Measurements from ENCODE around the gene CERT1.

GRCh38 chr5:75446068-75446467, 65.4 kb downstream of the CERT1 start:
- TF ChIP-seq CTCF (tag by site-specific recombination; IDR thresholded peaks at IDR 0.05) (no peak), ZBTB8A (tag by site-specific recombination; IDR thresholded peaks at IDR 0.05) (no peak), GFI1B (tag by site-specific recombination; IDR thresholded peaks at IDR 0.05) (no peak), ZNF48 (tag by site-specific recombination; IDR thresholded peaks at IDR 0.05) (no peak), ZNF133 (tag by site-specific recombination; IDR thresholded peaks at IDR 0.05) (no peak), ZNF449 (tag by site-specific recombination; IDR thresholded peaks at IDR 0.05) (no peak), ZBTB17 (tag by site-specific recombination; IDR thresholded peaks at IDR 0.05) (no peak), ZBTB11 (tag by site-specific recombination; conservative IDR thresholded peaks at IDR 0.05; ENCODE audit: low read depth) (no peak), ZNF560 (tag by site-specific recombination; IDR thresholded peaks at IDR 0.05; ENCODE audit: borderline replicate concordance) (no peak), REST (tag by site-specific recombination; IDR thresholded peaks at IDR 0.05) (no peak), ZNF266 (tag by site-specific recombination; IDR thresholded peaks at IDR 0.05; ENCODE audit: low read depth) (no peak), YY1 (tag by site-specific recombination; IDR thresholded peaks at IDR 0.05) (no peak), ZNF23 (tag by site-specific recombination; IDR thresholded peaks at IDR 0.05; ENCODE audit: borderline replicate concordance) (no peak)

Data from HEK293 (cell line).